ENCODE data around the gene KIAA1671.

The KIAA1671 gene

GRCh38 chr22:25144522-25144921 is 192.0 kb downstream of the KIAA1671 start:
- no peak overlapping the region for H3K27ac ChIP-seq
- H2AFZ ChIP-seq (ENCODE audit: low read depth): no peak overlapping the region
- H3K79me2 ChIP-seq (ENCODE audit: insufficient read depth, low read depth): no peaks in the 10 kb centered on the region
- H3K4me1 ChIP-seq (ENCODE audit: low read depth, poor library complexity, severe bottlenecking): no peaks in the 10 kb centered on the region
- no peak overlapping the region for H3K4me3 ChIP-seq (IDR thresholded peaks at IDR 0.05; ENCODE audit: insufficient read depth, low read depth, low read length)
- H3K36me3 ChIP-seq (ENCODE audit: insufficient read depth): no peaks in the 10 kb centered on the region
- TF ChIP-seq CTCF (conservative IDR thresholded peaks at IDR 0.05; ENCODE audit: low read depth, low read length): no peak
- no peaks in the 10 kb centered on the region for H4K20me1 ChIP-seq (ENCODE audit: insufficient read depth)
- no peak overlapping the region for H3K9ac ChIP-seq
- H3K4me2 ChIP-seq: no peak overlapping the region
- H3K27me3 ChIP-seq (ENCODE audit: insufficient read depth, low read depth): no peaks in the 10 kb centered on the region

- no peaks in the 10 kb centered on the region for H4K20me1 ChIP-seq (ENCODE audit: insufficient read depth)
- no peak for TF ChIP-seq CTCF (conservative IDR thresholded peaks at IDR 0.05; ENCODE audit: low read depth, low read length)
- no peaks in the 10 kb centered on the region for H3K79me2 ChIP-seq (ENCODE audit: insufficient read depth, low read depth)
- H3K27ac ChIP-seq: no peak overlapping the region
- H3K4me3 ChIP-seq (IDR thresholded peaks at IDR 0.05; ENCODE audit: insufficient read depth, low read depth, low read length): no peak overlapping the region
- H2AFZ ChIP-seq (ENCODE audit: low read depth): no peak overlapping the region
- H3K27me3 ChIP-seq (ENCODE audit: insufficient read depth, low read depth): no peaks in the 10 kb centered on the region
- H3K9ac ChIP-seq: no peak overlapping the region
- H3K4me1 ChIP-seq (ENCODE audit: low read depth, poor library complexity, severe bottlenecking): no peaks in the 10 kb centered on the region
- H3K36me3 ChIP-seq (ENCODE audit: insufficient read depth): no peaks in the 10 kb centered on the region
- H3K4me2 ChIP-seq: no peak overlapping the region
Measured at GRCh38 chr22:25146307-25146706, 193.8 kb downstream of the KIAA1671 start.

- Histone ChIP-seq H3K79me2 (ENCODE audit: insufficient read depth, low read depth) (no peaks in the 10 kb centered on the region), H3K4me2 (no peak overlapping the region), H3K4me1 (ENCODE audit: low read depth, poor library complexity, severe bottlenecking) (no peaks in the 10 kb centered on the region), H4K20me1 (ENCODE audit: insufficient read depth) (no peaks in the 10 kb centered on the region), H3K36me3 (ENCODE audit: insufficient read depth) (no peaks in the 10 kb centered on the region), H3K9ac (no peak overlapping the region), H3K27ac (no peak overlapping the region), H3K27me3 (ENCODE audit: insufficient read depth, low read depth) (no peaks in the 10 kb centered on the region), H2AFZ (ENCODE audit: low read depth) (no peak overlapping the region), H3K4me3 (IDR thresholded peaks at IDR 0.05; ENCODE audit: insufficient read depth, low read depth, low read length) (no peak overlapping the region)
- TF ChIP-seq CTCF (conservative IDR thresholded peaks at IDR 0.05; ENCODE audit: low read depth, low read length): no peak
Measured at GRCh38 chr22:25146906-25147641, 194.6 kb downstream of the KIAA1671 start.

- no peak overlapping the region for H3K4me3 ChIP-seq (IDR thresholded peaks at IDR 0.05; ENCODE audit: insufficient read depth, low read depth, low read length)
- no peak overlapping the region for H2AFZ ChIP-seq (ENCODE audit: low read depth)
- H3K9ac ChIP-seq: no peak overlapping the region
- no peaks in the 10 kb centered on the region for H3K27me3 ChIP-seq (ENCODE audit: insufficient read depth, low read depth)
- no peaks in the 10 kb centered on the region for H3K79me2 ChIP-seq (ENCODE audit: insufficient read depth, low read depth)
- no peak overlapping the region for H3K4me2 ChIP-seq
- H3K27ac ChIP-seq: no peak overlapping the region
- no peaks in the 10 kb centered on the region for H3K4me1 ChIP-seq (ENCODE audit: low read depth, poor library complexity, severe bottlenecking)
- no peaks in the 10 kb centered on the region for H4K20me1 ChIP-seq (ENCODE audit: insufficient read depth)
- TF ChIP-seq CTCF (conservative IDR thresholded peaks at IDR 0.05; ENCODE audit: low read depth, low read length): no peak
- no peaks in the 10 kb centered on the region for H3K36me3 ChIP-seq (ENCODE audit: insufficient read depth)
Measured at GRCh38 chr22:25147642-25147928, 195.1 kb downstream of the KIAA1671 start.

All from KMS-11 (cell line).